NCI-H2196 treated with DMSO at 0.1 percent for 48 hours (cell line): ENCODE results near the gene ETFBKMT.

Source experiments
- DNase-seq: peaks from one replicate; lab custom pipeline; 2025; ENCODE audit not compliant: unreplicated experiment; lab: John Stamatoyannopoulos, UW

The ETFBKMT gene

DNA sequence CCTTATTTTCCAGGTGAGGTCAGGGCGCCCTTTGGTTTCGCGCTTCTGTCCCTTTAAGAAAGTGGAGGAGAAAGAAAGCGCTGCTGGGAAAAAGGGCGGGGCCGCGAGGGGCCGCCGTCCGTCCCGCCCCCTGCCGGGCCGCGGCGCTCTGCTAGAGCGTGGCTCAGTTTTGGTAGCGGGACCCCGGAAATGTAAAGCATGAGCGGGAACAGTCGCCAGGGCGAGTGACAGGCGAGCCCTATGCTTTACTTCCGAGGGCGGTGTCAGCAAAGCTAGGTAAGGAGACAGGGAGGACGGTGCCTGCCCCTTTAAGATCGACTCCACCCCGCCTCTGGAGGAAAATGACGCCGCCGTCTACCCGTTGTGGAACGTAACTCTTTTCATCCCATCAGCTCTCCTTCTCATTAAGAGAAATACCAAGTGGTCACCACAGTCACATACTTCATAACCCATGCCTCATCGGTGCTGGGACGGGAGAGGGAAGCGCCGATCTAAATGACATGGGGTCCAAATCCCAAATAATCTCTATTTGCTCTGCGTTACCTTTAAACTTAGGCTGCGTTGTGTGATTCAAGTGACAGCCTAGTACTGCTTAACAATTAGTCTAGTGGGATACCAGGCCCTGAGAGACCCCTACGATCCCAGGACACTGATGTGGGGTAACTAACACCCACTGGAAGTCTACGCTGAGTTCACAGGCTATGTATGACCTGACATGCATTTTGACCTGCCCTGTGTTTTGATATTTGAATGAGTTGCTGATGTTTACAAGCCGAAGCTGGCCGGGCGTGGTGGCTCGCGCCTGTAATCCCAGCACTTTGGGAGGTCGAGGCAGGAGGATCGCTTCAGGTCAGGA, at the start of gene ETFBKMT:
ETFBKMT (plus strand) TSS at position 602 of the 856 bp plus-strand sequence. CDS start 2,266 bp downstream, outside the sequence.
- DNase-seq: peak; percentile 89

GRCh38 chr12:31612819-31613218, 46.7 kb upstream of the ETFBKMT start:
- DNase-seq: no peak

GRCh38 chr12:31618228-31619025, 41.1 kb upstream of the ETFBKMT start:
- DNase-seq: no peak

DNA sequence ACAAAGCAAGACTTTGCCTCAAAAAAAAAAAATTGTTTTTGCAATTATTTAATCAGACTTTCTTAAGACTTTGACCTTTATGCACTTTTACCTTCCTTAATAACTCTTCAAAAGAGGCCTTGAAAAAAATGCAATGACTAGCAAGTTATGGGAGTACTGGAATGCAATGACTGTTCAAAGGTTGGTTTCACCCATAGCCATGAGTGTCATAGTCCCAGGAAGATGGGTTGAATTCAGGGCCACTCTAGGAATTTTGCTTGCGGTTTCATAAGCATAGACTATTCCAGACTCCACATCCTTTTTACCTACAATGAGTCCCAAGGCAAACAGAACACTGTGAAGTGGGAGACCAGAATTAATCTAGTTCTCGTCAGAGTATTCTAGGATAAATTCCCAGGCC, 39.2 kb upstream of the ETFBKMT start:
- DNase-seq: no peak

DNA sequence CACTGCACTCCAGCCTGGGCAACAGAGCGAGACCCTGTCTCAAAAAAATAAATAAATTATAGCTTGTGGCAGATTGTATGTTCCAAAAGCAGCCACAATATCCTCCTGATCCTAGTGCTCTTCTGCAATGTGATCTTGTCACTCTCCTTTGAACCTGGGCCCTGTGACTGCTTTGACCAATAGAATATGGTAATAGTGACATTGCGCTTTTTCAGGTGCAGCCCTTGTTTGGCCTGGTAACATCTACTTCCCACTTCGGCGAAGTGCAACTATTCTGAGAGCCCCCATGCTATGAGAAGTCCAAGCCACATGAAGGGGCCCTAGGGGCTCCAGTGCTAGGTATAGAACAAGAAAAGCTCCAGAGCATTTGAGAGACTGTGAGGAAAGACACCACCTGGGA, 37.5 kb upstream of the ETFBKMT start:
- DNase-seq: no peak

DNA sequence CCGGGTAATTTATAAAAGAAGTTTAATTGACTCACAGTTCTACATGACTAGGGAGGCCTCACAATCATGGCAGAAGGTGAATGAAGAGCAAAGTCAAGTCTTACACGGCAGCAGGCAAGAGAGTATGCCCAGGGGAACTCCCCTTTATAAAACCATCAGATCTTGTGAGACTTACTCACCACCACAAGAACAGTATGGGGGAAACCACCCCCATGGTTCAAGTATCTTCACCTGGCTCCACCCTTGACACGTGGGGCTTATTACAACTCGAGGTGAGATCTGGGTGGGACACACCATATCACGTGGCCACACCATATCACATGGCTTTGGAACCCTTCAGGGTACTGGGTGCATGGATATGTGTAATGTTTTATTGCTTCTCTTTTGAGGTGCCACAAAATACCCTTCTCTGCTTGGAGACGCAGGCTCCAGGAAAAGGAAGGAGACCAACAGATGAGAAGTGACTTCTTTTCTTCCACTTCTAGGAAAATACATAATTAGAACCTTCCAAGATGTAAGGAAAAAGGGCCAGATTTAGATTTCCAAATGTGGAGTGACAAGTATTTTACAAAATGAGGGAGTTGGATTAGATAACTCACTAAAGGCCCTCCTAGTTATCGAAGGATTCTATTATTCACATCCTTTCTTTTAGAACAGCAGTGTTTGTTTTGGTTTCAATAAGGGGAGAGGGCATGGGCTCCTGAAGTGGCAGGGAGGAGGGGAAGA, 33.1 kb upstream of the ETFBKMT start:
- DNase-seq: no peak

DNA sequence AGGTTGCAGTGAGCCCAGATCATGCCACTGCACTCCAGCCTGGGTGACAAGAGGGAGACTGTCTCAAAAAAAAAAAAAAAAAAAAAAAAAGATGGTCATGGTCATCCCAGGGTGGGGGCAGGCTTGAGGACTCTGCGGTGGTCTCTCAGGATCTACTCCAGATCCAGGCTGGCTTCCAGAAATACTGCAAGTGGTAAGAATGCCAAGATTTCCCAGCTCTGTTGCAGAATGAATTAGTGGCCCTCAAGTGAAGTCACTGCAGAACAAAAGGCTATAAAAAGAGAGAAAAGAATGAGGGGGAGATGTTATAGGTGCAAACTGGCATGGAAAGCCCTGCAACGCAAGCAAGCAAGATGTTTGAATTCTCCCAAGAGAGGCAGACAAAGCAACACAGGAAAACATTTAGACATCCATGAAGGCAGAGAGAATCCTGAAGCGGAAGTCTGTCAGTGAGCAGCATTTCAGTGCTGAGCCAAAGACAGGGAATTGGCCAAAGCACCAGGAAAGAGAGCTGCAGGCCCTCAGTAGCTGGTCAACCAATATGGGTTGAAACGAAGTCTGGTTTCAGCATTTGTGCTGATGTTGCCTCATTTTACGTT, 31.9 kb upstream of the ETFBKMT start:
- no peak for DNase-seq

DNA sequence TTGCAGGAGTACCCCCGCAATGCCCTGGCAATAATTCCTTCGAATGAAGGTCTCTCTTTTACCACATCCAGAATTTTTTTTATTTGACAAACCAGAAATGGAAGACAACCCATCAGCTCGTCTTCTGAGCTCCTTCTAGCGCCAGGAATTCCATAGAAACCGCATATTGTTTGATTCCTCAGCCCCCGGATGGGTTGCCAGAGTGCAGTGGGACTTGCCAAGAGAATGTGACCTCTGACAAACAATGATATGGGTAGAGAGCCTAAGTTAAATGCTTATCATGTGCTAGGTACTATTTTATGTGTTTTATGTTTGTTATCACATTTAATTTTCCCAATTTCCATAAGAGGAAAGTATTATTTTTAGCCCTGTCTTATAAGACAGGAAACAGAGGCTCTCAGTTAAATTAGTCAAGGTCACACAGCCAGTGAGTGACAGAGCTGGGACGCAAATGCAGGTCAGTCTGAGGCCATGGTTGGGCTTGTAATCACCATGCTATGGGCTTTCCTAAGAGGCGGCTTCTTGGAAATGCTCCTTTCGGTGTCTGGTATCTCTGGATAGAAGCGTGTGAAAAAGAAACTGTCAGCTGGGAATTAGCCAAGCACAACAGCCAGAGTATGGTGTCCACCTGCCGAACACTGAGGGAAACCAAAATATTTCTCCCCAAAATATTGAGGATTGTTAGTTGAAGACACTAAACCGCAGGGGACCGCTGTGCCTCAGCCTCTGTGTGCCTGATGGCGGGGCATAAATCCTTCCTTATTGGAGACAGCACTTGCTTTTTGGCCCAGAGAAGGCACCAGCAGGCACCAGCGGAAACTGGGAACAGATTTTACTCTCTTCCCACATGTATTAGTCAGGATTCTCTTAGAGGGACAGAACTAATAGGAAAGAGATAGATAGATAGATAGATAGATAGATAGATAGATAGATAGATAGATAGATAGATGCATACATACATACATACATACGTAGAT, 29.4 kb upstream of the ETFBKMT start:
- DNase-seq: no peak

- DNase-seq: no peak
Observed at GRCh38 chr12:31631023-31631724, 28.3 kb upstream of the ETFBKMT start.

GRCh38 chr12:31631809-31632208, 27.7 kb upstream of the ETFBKMT start:
- no peak for DNase-seq

DNA sequence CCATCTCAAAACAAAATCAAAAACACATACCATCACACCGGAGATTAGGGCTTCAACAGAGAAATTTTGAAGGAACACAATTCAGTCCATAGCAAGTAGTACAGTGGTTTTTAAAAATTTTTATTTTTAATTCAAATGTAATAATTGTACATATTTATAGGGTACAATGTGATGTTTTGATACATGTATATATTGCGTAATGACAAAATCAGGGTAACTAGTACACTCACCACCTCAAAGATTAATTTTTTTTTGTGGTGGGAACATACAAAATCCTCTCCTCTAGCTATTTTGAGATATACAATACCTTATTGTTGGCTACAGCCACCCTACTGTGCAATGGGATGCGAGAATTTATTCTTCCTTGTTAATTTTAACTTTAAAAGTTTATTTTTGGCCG, 26.0 kb upstream of the ETFBKMT start:
- DNase-seq: no peak

- DNase-seq: no peak
Observed at GRCh38 chr12:31634620-31635019, 24.9 kb upstream of the ETFBKMT start.

GRCh38 chr12:31641509-31642090, 17.9 kb upstream of the ETFBKMT start:
- DNase-seq: no peak

- DNase-seq: no peak
Observed at GRCh38 chr12:31644536-31644935, 15.0 kb upstream of the ETFBKMT start.

DNA sequence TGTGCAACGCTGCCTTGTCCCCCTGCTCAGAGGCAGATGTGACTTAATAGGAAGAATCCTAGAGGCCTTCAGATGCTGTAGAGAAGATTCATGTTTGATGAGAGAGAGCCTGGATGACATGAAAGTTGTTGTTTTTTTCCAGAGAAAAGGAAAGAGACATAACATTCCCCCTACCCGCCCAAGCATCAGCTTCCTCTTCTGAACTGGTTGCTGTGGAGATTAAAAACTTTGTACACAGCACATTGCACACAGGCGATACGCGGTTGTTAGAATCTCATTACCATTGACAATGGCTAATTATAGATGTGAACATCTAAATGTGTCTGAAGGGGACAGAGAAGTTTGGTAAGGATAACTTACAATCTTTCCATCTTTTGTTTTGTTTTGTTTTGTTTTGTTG, 13.6 kb upstream of the ETFBKMT start:
- no peak for DNase-seq

GRCh38 chr12:31647086-31647491, 12.4 kb upstream of the ETFBKMT start:
- no peak for DNase-seq

DNA sequence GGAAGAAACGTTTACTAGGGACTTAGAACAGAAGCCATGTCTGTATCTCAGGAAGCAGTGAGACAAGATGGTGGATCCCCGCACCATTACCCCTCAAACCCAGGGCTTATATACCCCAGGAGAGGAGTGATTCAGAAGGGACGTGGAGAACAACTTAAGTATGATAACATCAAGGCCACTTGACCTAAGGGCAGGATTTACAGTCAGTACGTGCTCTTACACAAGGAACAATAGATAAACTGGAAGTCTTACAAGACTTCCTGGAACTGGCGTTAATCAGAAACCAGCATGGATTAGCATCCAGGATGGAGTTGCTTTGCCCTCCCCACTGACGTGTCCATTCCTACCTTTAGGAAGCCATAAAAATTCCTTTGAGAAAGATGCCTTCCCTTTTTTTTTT, 8.6 kb upstream of the ETFBKMT start:
- DNase-seq: no peak

DNA sequence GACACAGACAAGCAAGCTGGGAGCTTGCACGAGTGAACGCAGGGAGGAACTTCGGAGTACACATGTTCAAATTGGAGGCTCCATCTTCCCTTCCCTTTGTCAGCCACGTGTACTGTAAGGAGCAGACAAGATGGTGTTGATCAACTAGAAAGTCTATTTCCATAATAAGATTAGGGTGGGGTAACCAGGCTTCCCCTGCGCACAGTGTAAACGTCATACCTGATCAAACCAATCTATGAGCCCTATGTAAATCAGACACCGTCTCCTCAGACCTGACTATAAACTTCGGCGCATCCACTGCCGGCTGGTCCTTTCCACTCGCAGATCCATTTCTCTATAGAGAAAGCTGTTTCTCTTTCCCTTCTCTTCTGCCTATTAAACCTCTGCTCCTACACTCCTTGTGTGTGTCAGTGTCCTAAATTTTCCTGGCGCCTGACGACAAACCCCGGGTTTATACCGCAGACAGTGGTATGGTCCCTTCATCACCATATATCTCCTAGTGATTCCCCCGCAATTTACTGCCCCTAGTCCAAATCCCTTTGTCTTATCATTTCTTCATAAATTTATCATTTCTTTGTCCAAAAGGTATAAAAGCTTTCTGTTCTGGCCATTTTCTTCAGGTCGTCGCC, 7.5 kb upstream of the ETFBKMT start:
- DNase-seq: no peak
